ENCODE measurements around the gene ITIH3. TPM values are rescaled to one million over a fixed set of nuclear protein-coding genes. Genes with fewer than 3 reads are reported as not detected.

ITIH3 gene
- total RNA-seq, 1 donor from 2014 or later: 4.5 TPM

- no peaks in the 10 kb centered on the region for H3K9me3 ChIP-seq
- no peak overlapping the region for H3K27ac ChIP-seq
- DNase-seq (peak; percentile 35), ATAC-seq (no peak)
- no peaks in the 10 kb centered on the region for H3K36me3 ChIP-seq
- intact Hi-C loops (cut with DNase I): no loop called here
- no peak overlapping the region for H3K4me3 ChIP-seq
- no peaks in the 10 kb centered on the region for H3K4me1 ChIP-seq
- no peaks in the 10 kb centered on the region for H3K27me3 ChIP-seq (ENCODE audit: low read depth)
- no peak for TF ChIP-seq CTCF (IDR thresholded peaks at IDR 0.05)
Measured at GRCh38 chr3:52786330-52787215, 8.0 kb upstream of the ITIH3 start.

- Histone ChIP-seq H3K4me1 (no peaks in the 10 kb centered on the region), H3K4me3 (no peak overlapping the region), H3K9me3 (no peaks in the 10 kb centered on the region), H3K27me3 (ENCODE audit: low read depth) (no peaks in the 10 kb centered on the region), H3K27ac (no peak overlapping the region), H3K36me3 (no peaks in the 10 kb centered on the region)
- intact Hi-C loops (cut with DNase I): no loop called here
- no peak for TF ChIP-seq CTCF (IDR thresholded peaks at IDR 0.05)
- no peak for ATAC-seq
- DNase-seq: peak; percentile 28
Measured at GRCh38 chr3:52787246-52787645, 7.3 kb upstream of the ITIH3 start.

- H3K4me1 ChIP-seq: no peaks in the 10 kb centered on the region
- TF ChIP-seq CTCF (IDR thresholded peaks at IDR 0.05): no peak
- no peaks in the 10 kb centered on the region for H3K9me3 ChIP-seq
- no peak overlapping the region for H3K4me3 ChIP-seq
- H3K27me3 ChIP-seq (ENCODE audit: low read depth): no peaks in the 10 kb centered on the region
- intact Hi-C loops (cut with DNase I): no loop called here
- no peaks in the 10 kb centered on the region for H3K36me3 ChIP-seq
- peak; percentile 42 for DNase-seq
- no peak overlapping the region for H3K27ac ChIP-seq
- ATAC-seq: no peak
Measured at GRCh38 chr3:52787672-52788625, 6.6 kb upstream of the ITIH3 start.

GRCh38 chr3:52788890-52789745, 5.5 kb upstream of the ITIH3 start:
- no peaks in the 10 kb centered on the region for H3K9me3 ChIP-seq
- H3K36me3 ChIP-seq: no peaks in the 10 kb centered on the region
- no peak overlapping the region for H3K4me3 ChIP-seq
- H3K27me3 ChIP-seq (ENCODE audit: low read depth): no peaks in the 10 kb centered on the region
- ATAC-seq (no peak), DNase-seq (peak; percentile 6)
- no peak for TF ChIP-seq CTCF (IDR thresholded peaks at IDR 0.05)
- no peaks in the 10 kb centered on the region for H3K4me1 ChIP-seq
- intact Hi-C loops (cut with DNase I): no loop called here
- no peak overlapping the region for H3K27ac ChIP-seq

GRCh38 chr3:52789746-52790040, 4.9 kb upstream of the ITIH3 start:
- H3K27ac ChIP-seq: no peak overlapping the region
- H3K36me3 ChIP-seq: no peaks in the 10 kb centered on the region
- H3K27me3 ChIP-seq (ENCODE audit: low read depth): no peaks in the 10 kb centered on the region
- no peaks in the 10 kb centered on the region for H3K9me3 ChIP-seq
- intact Hi-C loops (cut with DNase I): no loop called here
- ATAC-seq: no peak
- peak; percentile 33 for DNase-seq
- no peak for TF ChIP-seq CTCF (IDR thresholded peaks at IDR 0.05)
- no peak overlapping the region for H3K4me3 ChIP-seq
- H3K4me1 ChIP-seq: no peaks in the 10 kb centered on the region

Measured in lower lobe of right lung (tissue), 2 donors.